ENCODE measurements around the gene FRAT2. TPM values are rescaled to one million over a fixed set of nuclear protein-coding genes. Genes with fewer than 3 reads are reported as not detected.

The FRAT2 gene
- total and polyA plus RNA-seq, 2 of the 4 experiments (the other 2 are of a cell fraction): 2.0 to 2.5 TPM

DNA sequence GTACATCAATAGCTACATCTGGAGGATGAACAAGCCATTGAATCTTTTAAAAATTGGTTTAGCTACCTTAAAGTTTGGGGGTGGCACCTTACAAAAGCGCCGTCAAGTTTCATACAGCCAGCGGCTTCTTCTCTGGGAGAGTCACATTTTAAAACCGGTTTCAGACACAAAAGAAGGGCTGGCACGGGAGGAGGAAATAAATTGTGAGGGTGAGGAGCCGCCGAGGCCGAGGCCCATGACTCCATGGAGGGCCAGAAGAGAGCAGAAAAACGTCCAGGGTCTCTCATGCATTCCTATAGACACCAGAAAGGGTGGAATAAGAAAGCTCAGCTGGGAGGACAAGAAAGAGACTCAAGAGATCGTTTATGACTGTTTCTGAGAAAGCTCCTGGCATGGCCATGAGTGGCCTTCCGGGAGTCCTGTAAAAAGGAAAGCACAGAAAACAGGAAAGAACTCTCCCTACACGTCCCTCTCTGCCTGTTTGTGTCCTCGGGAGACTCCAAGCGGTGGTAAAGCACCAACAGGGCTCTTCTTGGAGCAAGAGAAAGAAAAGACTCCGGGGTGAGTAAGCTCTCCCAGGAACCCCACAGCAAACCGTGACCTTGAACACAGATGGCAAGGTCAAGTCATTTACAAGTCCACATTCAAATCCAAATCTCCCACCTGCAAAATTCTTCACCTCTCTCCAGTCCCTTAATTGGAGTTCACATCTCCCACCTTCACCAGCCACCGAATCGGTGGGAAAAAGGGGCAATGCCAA is 1.8 kb downstream of the FRAT2 start:
- no peaks in the 10 kb centered on the region for H4K20me1 ChIP-seq (ENCODE audit: insufficient read depth, low read length)
- H2AK9ac ChIP-seq (replicated peaks; ENCODE audit: low read depth, low read length, poor library complexity): no peak overlapping the region
- H3K4me3 ChIP-seq (ENCODE audit: insufficient read depth, low read depth, low read length): peak overlapping the region; percentile 72
- intact Hi-C loops (cut with micrococcal nuclease) (loop anchor here (1.0 to 2.0 kb wide), 3 partner anchors 40 to 260 kb away; partner anchors contain the start of gene ARHGAP19), in situ Hi-C loops (cut with MboI; ENCODE audit: low sequenced_read_pairs) (no loop called here), dilution Hi-C loops (cut with HindIII; ENCODE audit: low sequenced_read_pairs, unreplicated experiment) (no loop called here)
- H3K9me3 ChIP-seq (ENCODE audit: control insufficient read depth, insufficient read depth, low read length): no peaks in the 10 kb centered on the region
- peak overlapping the region; percentile 94 for H3K27ac ChIP-seq (ENCODE audit: insufficient read depth, low read length)
- H3K4ac ChIP-seq (ENCODE audit: low read depth, low read length): peak overlapping the region; percentile 60
- peak overlapping the region; percentile 75 for H2AFZ ChIP-seq (replicated peaks; ENCODE audit: low read length, poor library complexity)
- ChIA-PET POLR2A (ENCODE audit: unreplicated experiment) (interaction anchor here (0.5 to 0.6 kb wide), 2 partner anchors 11 to 122 kb away, joined by 3 to 7 read pairs; no protein-coding TSS in a partner anchor), CTCF (interaction anchor here (0.7 to 3.5 kb wide), 7 partner anchors 13 to 260 kb away, joined by 3 to 23 read pairs (median 5); partner anchors contain the start of gene FRAT1)
- 0 out of 2 replicates have a peak overlapping the region, but pooled peaks have one; percentile 35 for H4K91ac ChIP-seq (ENCODE audit: insufficient read depth, low read depth, low read length)
- peak overlapping the region; percentile 97 for H3K9ac ChIP-seq (ENCODE audit: low read depth, low read length)
- peak overlapping the region; percentile 61 for H2BK5ac ChIP-seq (ENCODE audit: low read depth, low read length, poor library complexity, severe bottlenecking)
- peak overlapping the region; percentile 85 for H4K5ac ChIP-seq (ENCODE audit: low read depth, low read length)
- peak overlapping the region; percentile 78 to 87 for H4K8ac ChIP-seq (ENCODE audit: low read depth in 2 of 2, low read length in 2 of 2)
- H3K79me1 ChIP-seq (ENCODE audit: low read depth in 1 of 2, low read length in 2 of 2): peaks cover 15 to 35% of the 10 kb centered on the region in 2 experiments
- peak overlapping the region; percentile 78 for H3K18ac ChIP-seq (ENCODE audit: low read depth, low read length)
- no peaks in the 10 kb centered on the region for H3K36me3 ChIP-seq (ENCODE audit: control insufficient read depth, insufficient read depth, low read length)
- H3K4me2 ChIP-seq (ENCODE audit: low read depth, low read length): peak overlapping the region; percentile 94
- H2BK120ac ChIP-seq (ENCODE audit: low read depth, low read length): peak overlapping the region; percentile 18; the same call in 1 of the 2 replicates
- TF ChIP-seq CTCF (conservative IDR thresholded peaks at IDR 0.05; ENCODE audit: low read depth, low read length) (peak; percentile 66), CHD1 (IDR thresholded peaks at IDR 0.05; ENCODE audit: low read depth, low read length) (no peak), NFE2L2 (IDR thresholded peaks at IDR 0.05; ENCODE audit: low read depth, low read length) (no peak), SMC3 (IDR thresholded peaks at IDR 0.05; ENCODE audit: low read depth, low read length) (peak; percentile 45; the same call in 1 of the 2 replicates), USF2 (IDR thresholded peaks at IDR 0.05; ENCODE audit: low read depth, low read length) (no peak), RAD21 (IDR thresholded peaks at IDR 0.05; ENCODE audit: low read length) (peak; percentile 65), MXI1 (IDR thresholded peaks at IDR 0.05; ENCODE audit: borderline replicate concordance, low read depth, low read length) (no peak), RCOR1 (IDR thresholded peaks at IDR 0.05; ENCODE audit: insufficient replicate concordance, low read length) (no peak), CEBPB (IDR thresholded peaks at IDR 0.05; ENCODE audit: low read depth, low read length) (no peak), MAFK (IDR thresholded peaks at IDR 0.05; ENCODE audit: low read depth, low read length) (no peak)
- 20% methylated on average over 1 of the region's 18 CpGs; no CpG with 5 or more reads in 1 of the 2 experiments for WGBS, 2 experiments (ENCODE audit: extremely low coverage in 2 of 2, insufficient read length in 1 of 2)
- DNase-seq (peak; percentile 87), ATAC-seq (ENCODE audit: low read depth) (peak; percentile 47)
- H3K27me3 ChIP-seq (ENCODE audit: control insufficient read depth, insufficient read depth, low read length): peaks cover 13% of the 10 kb centered on the region
- peak overlapping the region; percentile 85 for H3K23ac ChIP-seq (ENCODE audit: low read depth, low read length)
- no peaks in the 10 kb centered on the region; the same call in 1 of the 2 replicates for H3K9me1 ChIP-seq (ENCODE audit: insufficient read depth, low read length)
- H2BK15ac ChIP-seq (ENCODE audit: low read depth, low read length): no peak overlapping the region
- H3K56ac ChIP-seq (ENCODE audit: extremely low read depth, insufficient read depth, low read length): peak overlapping the region; percentile 81; the same call in 1 of the 2 replicates
- BruUV-seq (replicated peaks): no TSS peak
- H2AK5ac ChIP-seq (ENCODE audit: low read depth, low read length): no peak overlapping the region
- peaks cover 16% of the 10 kb centered on the region for H3K4me1 ChIP-seq (ENCODE audit: control insufficient read depth, insufficient read depth, low read length)
- H3K14ac ChIP-seq (replicated peaks; ENCODE audit: low read depth, low read length): peak overlapping the region; percentile 86
- H2BK20ac ChIP-seq (ENCODE audit: low read depth, low read length): no peak overlapping the region
